Uterus (tissue), 4 donors: ENCODE results near the gene MBLAC1. TPM values are rescaled to one million over a fixed set of nuclear protein-coding genes. Genes with fewer than 3 reads are reported as not detected.
A peak's percentile ranks its signal among the peaks of the same experiment; 100 is the strongest.

ENCODE experiments used
- DNase-seq, 2 donors: peaks; one replicate each; pipeline ENCODE4 v3.0.0-alpha.2; 2019 to 2020
- H3K27ac ChIP-seq, 2 donors: fragments of 200-600 bp; sonication (generic); 1 replicate in 1 of 2; 2 replicates in 1 of 2; pipeline ENCODE4 v1.5.1; 2016 to 2018
- H3K27me3 ChIP-seq, 2 donors: fragments of 200-600 bp; sonication (generic); one replicate each; pipeline ENCODE4 v1.5.1; 2018 to 2019; ENCODE audit warnings: control low read depth in 1 of 2
- H3K36me3 ChIP-seq, 2 donors: fragments of 200-600 bp; sonication (generic); one replicate each; pipeline ENCODE4 v1.5.1; 2019; ENCODE audit warnings: control low read depth in 1 of 2
- H3K4me1 ChIP-seq, 2 donors: fragments of 200-600 bp; sonication (generic); one replicate each; pipeline ENCODE4 v1.5.1; 2018 to 2019; ENCODE audit warnings: control low read depth in 1 of 2
- H3K4me3 ChIP-seq, 2 donors: fragments of 200-600 bp; sonication (generic); 1 replicate in 1 of 2; 2 replicates in 1 of 2; pipeline ENCODE4 v1.5.1; 2018 to 2019; ENCODE audit warnings: mild to moderate bottlenecking in 1 of 2
- H3K9me3 ChIP-seq, 2 donors: fragments of 200-600 bp; sonication (generic); one replicate each; pipeline ENCODE4 v1.5.1; 2019; ENCODE audit warnings: control low read depth in 1 of 2
- POLR2A ChIP-seq, 2 donors: fragments of 450-650 bp; IDR thresholded peaks; one replicate each; pipeline ENCODE4 v1.6.1; 2016; ENCODE audit warnings: antibody characterized with exemption in 2 of 2, mild to moderate bottlenecking in 1 of 2, moderate library complexity in 1 of 2
- intact Hi-C: fragments of 100-400 bp; cut with DNase I; formaldehyde crosslinking; loops from one replicate; pipeline ENCODE4 v1.15.1; 2023; ENCODE audit warnings: low total_unique reads
- total RNA-seq, 4 donors: library from RNA; depleted of rRNA in 3 of 4; stranded (reverse); fragments of >200 nt in 3 of 4; gene quantifications; one replicate each; pipeline versions ENCODE4 v1.1.0 to v1.2.4, GENCODE V29; 2014 to 2023
- TF ChIP-seq, protein P1 (sequence below), 4 experiments: fragments of 200-600 bp in 2 of 4; fragments of 450-650 bp in 2 of 4; sonication (generic) in 2 of 4; IDR thresholded peaks; one replicate each; pipeline ENCODE4 v1.5.1; 2016 to 2019; ENCODE audit warnings: antibody characterized with exemption in 4 of 4, mild to moderate bottlenecking in 2 of 4, moderate library complexity in 1 of 4
- donor health status: DM: yes; HTN: yes; CAD: no.

The MBLAC1 gene
- total RNA-seq, 4 donors from 2014 or later: 1.3 to 12.4 (median 4.6) TPM

DNA sequence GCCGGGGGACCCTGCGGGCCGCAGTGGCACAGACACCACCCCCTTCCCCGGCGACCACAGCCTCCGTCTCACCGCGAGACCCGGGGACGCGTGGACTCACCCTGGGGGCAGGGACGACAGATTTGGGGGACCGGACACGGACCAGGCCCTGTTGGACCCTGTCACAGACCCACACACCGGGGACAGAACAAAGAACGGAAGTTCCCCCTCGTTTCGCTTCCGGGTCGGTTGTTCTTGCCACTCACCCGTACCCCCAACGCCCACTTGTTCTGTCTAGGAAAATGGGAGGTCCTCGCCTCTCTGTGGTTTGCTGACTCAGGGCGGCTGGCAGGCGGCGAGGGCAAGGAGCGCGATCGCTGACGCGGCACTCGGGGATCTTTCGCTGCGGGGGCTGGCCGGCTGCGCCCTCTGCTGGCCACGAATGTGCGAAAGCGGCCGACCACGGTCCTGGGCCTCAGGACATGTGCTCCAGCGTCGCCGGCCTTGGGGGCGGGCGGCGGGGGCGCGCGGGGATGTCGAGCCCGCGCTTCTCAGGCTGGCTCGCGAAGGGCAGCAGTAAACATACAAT, 45.1 kb upstream of the MBLAC1 start, which contains the start of gene ZNF3:
ZNF3 (minus strand) TSS at position 189 of the 568 bp plus-strand sequence. CDS start 4,366 bp downstream, outside the sequence.
- DNase-seq: peak; percentile 98 to 99
- Histone ChIP-seq H3K4me3 (peak within 1 kb of the TSS; percentile 75 to 97), H3K36me3 (no peaks in the 10 kb centered on the region), H3K4me1 (no peaks in the 10 kb centered on the region), H3K9me3 (no peaks in the 10 kb centered on the region), H3K27ac (peak within 1 kb of the TSS; percentile 73 to 84), H3K27me3 (no peaks in the 10 kb centered on the region)
- TF ChIP-seq, protein P1, sequence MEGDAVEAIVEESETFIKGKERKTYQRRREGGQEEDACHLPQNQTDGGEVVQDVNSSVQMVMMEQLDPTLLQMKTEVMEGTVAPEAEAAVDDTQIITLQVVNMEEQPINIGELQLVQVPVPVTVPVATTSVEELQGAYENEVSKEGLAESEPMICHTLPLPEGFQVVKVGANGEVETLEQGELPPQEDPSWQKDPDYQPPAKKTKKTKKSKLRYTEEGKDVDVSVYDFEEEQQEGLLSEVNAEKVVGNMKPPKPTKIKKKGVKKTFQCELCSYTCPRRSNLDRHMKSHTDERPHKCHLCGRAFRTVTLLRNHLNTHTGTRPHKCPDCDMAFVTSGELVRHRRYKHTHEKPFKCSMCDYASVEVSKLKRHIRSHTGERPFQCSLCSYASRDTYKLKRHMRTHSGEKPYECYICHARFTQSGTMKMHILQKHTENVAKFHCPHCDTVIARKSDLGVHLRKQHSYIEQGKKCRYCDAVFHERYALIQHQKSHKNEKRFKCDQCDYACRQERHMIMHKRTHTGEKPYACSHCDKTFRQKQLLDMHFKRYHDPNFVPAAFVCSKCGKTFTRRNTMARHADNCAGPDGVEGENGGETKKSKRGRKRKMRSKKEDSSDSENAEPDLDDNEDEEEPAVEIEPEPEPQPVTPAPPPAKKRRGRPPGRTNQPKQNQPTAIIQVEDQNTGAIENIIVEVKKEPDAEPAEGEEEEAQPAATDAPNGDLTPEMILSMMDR (IDR thresholded peaks at IDR 0.05): peak; percentile 95 to 98 (median 96)
- peak; percentile 35 to 75 for TF ChIP-seq POLR2A (IDR thresholded peaks at IDR 0.05)
- intact Hi-C loops: loop anchor here (2.0 kb wide), 1 partner anchor 45 kb away; the partner anchor contains the start of gene MBLAC1

DNA sequence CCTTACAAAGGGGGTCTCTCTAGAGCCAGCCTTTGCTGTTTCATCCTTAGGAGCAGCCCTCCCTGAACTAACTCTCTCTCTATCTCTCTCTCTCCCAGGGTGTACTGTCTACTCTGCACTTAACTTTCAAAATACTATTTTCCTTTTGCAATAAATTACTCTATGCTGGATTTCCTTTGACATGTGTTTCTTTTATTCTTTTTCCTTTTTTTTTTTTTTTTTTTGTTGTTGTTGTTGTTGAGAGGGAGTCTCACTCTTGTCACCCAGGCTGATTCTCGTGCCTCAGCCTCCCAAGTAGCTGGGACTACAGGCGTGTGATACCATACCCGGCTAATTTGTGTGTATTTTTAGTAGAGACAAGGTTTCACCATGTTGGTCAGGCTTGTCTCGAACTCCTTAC, 43.8 kb upstream of the MBLAC1 start:
- H3K36me3 ChIP-seq: no peaks in the 10 kb centered on the region
- H3K27ac ChIP-seq: peak overlapping the region in 1 of 2 donors; percentile 71
- DNase-seq: no peak
- no peaks in the 10 kb centered on the region for H3K27me3 ChIP-seq
- H3K4me1 ChIP-seq: peaks cover 0 to 5% of the 10 kb centered on the region in 2 donors
- H3K9me3 ChIP-seq: no peaks in the 10 kb centered on the region
- no peak overlapping the region for H3K4me3 ChIP-seq
- intact Hi-C loops: no loop called here
- TF ChIP-seq, protein P1 (IDR thresholded peaks at IDR 0.05): no peak
- TF ChIP-seq POLR2A (IDR thresholded peaks at IDR 0.05): no peak

DNA sequence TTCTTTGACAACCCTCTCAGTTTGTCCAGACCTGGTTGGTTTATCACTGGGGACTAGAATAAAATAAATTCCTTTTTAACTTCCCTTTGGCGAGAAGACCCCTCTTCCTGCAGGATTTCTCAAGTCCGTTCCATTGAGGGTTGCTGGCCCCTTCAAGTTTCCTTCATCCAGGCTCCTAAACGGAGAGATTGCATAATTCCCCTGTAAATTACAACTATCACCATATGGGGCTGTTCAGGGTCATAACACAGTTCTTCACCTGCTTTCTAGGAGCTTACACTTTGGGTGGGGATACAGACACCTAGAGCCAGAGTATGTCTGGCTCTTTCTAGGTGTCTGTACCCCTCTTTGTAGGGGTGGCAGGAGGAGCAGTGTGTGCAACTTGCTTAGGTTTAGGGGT, 41.3 kb upstream of the MBLAC1 start:
- no peak overlapping the region for H3K4me3 ChIP-seq
- H3K4me1 ChIP-seq: peaks cover 0 to 10% of the 10 kb centered on the region in 2 donors
- TF ChIP-seq, protein P1 (IDR thresholded peaks at IDR 0.05): no peak
- no peak for TF ChIP-seq POLR2A (IDR thresholded peaks at IDR 0.05)
- DNase-seq: no peak
- H3K36me3 ChIP-seq: no peaks in the 10 kb centered on the region
- H3K27ac ChIP-seq: peak overlapping the region in 1 of 2 donors; percentile 95
- no peaks in the 10 kb centered on the region for H3K27me3 ChIP-seq
- intact Hi-C loops: no loop called here
- no peaks in the 10 kb centered on the region for H3K9me3 ChIP-seq

DNA sequence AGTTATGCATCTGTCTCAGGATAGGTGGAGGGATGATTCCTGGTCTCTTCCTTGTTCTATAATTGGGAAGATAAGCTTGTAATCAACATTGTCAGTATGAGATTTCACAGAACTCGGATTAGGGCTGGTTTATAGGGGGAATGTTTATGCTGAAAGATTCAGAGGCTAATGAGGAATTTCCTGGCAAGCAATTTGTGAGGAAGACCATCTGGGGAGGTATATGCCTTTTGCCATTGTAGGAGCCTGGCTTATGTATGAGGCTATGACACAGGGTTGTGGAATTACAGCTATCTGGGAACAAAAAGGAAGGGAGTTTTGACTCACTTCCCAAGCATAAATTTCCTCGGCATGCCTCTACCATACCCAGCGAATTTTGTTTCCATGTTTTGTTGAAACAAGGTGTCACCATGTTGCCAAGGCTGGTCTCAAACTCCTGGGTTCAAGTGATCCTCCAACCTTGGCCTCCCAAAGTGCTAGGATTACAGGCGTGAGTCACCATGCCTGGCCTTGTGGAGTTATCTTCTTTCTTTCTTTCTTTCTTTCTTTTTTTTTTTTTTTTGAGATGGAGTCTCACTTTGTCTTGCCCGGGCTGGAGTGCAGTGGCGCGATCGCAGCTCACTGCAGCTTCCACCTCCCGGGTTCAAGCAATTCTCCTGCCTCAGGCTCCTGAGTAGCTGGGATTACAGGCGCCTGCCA, 39.6 kb upstream of the MBLAC1 start:
- H3K36me3 ChIP-seq: no peaks in the 10 kb centered on the region
- no peaks in the 10 kb centered on the region for H3K27me3 ChIP-seq
- H3K4me3 ChIP-seq: no peak overlapping the region
- peak overlapping the region; percentile 88 to 95 for H3K27ac ChIP-seq
- peaks cover 0 to 10% of the 10 kb centered on the region in 2 donors for H3K4me1 ChIP-seq
- no peaks in the 10 kb centered on the region for H3K9me3 ChIP-seq
- peak in 1 of 2 donors; percentile 63 for DNase-seq
- intact Hi-C loops: no loop called here
- no peak for TF ChIP-seq POLR2A (IDR thresholded peaks at IDR 0.05)
- TF ChIP-seq, protein P1 (IDR thresholded peaks at IDR 0.05): no peak

DNA sequence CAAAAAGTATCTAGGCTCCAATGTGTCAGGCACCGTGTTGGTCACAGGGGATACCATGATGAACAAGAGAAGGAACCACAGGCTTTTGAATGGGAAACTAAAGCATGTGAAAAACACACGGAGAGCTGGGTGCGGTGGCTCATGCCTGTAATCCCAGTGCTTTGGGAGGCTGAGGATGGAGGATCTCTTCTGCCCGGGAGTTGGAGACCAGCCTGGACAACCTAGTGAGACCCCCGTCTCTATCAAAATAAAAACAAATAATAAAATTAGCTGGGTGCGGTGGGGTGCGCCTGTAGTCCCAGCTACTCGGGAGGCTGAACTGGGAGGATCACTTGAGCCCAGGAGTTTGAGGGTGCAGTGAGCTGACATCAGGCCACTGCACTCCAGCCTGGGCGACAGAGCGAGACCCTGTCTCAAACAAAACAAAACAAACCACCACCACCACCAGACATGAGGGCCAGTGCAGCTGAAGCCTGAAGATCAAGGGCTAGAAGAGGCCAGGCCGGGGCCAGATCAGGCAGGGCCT, 38.6 kb upstream of the MBLAC1 start:
- Histone ChIP-seq H3K36me3 (no peaks in the 10 kb centered on the region), H3K4me3 (peak overlapping the region; percentile 80 to 97), H3K27ac (peak overlapping the region; percentile 88 to 95), H3K4me1 (peaks cover 0 to 10% of the 10 kb centered on the region in 2 donors), H3K27me3 (no peaks in the 10 kb centered on the region), H3K9me3 (no peaks in the 10 kb centered on the region)
- TF ChIP-seq, protein P1 (IDR thresholded peaks at IDR 0.05): no peak
- no peak for TF ChIP-seq POLR2A (IDR thresholded peaks at IDR 0.05)
- intact Hi-C loops: no loop called here
- DNase-seq: no peak
